DMS53 treated with DMSO at 0.1 percent for 48 hours (cell line): ENCODE results near the gene PRR35.

ENCODE experiments used
- DNase-seq: peaks from one replicate; lab custom pipeline; 2025; ENCODE audit not compliant: unreplicated experiment; lab: John Stamatoyannopoulos, UW

Gene PRR35

GRCh38 chr16:578232-578869 lies 18.2 kb downstream of the PRR35 start:
- no peak for DNase-seq

DNA sequence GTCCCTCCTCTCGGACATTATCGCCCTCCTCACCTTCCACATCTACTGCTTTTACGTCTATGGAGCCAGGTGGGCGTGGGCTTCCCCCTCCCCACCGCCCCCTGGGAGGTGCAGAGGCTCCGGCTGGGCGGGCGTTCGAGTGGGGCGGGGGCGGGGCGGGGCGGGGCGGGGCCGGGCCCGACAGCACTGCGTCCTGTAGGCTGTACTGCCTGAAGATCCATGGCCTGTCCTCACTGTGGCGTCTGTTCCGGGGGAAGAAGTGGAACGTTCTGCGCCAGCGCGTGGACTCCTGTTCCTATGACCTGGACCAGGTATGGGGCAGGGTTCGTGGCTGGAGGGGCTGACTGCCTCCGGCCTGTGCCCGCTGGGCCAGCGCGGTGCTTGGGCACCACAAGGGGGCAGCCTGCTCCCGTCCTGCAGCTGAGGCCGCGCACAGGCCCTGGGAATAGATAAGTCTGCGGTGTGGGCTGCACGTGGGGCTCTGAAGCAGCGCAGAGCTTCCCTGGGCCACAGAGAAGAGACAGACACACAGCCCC lies 18.7 kb downstream of the PRR35 start:
- no peak for DNase-seq

DNA sequence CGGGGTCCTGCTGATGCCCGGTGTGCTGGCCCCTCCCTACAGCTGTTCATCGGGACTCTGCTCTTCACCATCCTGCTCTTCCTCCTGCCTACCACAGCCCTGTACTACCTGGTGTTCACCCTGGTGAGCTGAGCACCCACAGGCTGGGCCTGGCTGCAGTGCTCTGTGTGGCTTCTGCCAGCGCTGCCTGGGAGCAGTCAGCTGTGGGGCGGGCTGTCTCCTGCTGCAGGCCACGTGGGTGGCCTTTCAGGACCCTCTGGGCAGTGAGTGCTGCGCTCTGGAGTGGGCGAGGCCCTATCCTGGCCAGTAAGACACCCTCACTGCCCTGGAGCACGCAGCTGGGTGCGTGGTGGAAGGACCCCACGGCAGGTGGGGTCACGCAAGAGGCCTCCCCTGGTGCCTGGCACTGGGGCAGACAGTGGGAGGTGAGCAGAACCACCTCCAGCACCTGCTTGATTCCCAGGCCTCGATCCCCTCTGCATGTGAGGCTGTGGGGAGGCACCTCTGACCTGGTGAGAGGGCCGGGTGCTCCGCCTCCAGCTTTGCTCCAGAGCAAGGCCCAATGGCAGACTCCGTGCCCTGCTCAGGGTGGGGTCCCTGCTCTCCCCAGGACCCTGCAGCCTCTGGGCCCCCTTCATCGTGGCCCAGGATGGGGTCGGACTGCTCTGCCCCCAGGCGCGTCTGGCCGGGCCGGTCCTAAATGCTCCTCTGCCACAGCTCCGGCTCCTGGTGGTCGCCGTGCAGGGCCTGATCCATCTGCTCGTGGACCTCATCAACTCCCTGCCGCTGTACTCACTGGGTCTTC lies 20.1 kb downstream of the PRR35 start:
- DNase-seq, result no peak

GRCh38 chr16:580946-581498 lies 20.8 kb downstream of the PRR35 start:
- DNase-seq, result no peak

DNA sequence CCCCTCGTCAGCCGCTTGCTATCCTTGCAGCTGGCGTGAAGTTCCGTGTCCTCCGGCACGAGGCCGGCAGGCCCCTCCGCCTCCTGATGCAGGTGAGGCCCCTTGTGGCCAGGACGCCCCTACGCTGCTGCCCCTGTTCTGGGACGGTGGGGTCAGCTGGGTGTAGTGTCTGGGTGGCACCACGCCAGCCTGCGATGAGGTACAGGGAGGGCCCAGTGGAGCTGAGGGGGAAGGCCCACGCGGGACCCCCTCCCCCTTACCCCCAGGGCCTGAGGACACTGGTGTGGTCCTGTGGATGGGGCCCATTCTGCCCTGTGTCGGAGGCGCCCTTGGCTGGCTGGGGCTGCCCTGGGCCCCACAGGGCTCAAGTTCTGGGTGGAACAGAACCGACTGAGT lies 22.0 kb downstream of the PRR35 start:
- DNase-seq, result no peak

- no peak for DNase-seq
Observed at GRCh38 chr16:582614-583331, 22.6 kb downstream of the PRR35 start.

- peak; percentile 43 for DNase-seq
Observed at GRCh38 chr16:583470-583814, 23.2 kb downstream of the PRR35 start.

DNA sequence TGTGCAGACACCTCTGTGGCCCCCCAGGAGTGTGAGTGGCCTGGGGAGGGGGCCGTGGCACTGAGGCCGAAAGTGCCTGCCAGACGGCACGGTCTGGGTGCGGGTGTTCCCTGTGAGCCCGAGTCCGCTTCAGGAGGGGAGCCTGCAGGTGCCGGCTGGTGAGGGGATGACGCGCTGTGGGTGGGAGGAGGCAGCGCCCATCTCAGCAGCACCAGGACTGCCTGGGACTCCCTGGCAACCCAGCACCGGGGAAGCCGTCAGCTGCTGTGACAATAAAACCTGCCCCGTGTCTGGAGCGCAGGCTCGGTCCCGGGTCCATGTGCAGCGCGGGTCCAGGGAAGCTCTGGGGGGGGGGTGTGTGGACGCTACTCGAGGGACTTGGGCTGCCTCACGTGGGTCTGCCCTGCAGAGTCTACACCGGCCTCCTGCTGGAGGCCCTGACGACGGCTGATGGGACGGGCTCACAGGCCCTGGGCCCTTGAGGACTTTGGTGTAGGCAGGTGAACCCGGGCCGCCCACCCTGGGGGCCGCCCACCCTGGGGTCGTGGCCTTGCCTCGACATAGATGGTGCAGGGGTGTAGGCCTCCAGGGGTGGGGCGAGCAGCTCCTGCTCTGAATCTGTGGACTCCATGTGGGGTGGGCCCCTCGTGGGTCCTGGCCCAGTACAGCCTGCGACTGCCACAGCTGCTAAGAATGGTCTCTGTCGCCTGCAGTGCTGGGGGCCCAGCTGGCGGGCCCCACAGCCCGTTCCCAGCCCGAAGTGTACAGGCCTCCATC lies 23.8 kb downstream of the PRR35 start:
- peak; percentile 49 for DNase-seq

DNA sequence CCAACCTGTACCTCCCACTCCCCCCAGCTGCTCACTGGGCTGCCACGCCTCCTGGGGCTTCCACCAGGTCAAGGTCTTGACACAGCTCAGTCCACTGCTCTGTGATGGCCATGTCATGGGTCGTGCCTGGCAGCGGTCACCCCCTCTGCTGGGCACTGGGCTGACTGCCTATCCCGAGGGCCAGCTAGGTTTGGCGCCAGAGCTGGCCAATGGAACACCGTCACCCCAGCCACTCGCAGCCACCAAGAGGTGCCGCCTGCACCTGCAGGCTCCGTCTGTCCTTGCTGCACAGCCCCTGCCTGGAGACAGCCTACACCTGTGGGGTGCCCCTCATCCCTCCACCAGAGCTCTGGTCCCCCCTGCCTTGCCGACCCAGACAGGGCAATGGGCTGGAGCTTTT lies 25.2 kb downstream of the PRR35 start:
- peak; percentile 20 for DNase-seq

DNA sequence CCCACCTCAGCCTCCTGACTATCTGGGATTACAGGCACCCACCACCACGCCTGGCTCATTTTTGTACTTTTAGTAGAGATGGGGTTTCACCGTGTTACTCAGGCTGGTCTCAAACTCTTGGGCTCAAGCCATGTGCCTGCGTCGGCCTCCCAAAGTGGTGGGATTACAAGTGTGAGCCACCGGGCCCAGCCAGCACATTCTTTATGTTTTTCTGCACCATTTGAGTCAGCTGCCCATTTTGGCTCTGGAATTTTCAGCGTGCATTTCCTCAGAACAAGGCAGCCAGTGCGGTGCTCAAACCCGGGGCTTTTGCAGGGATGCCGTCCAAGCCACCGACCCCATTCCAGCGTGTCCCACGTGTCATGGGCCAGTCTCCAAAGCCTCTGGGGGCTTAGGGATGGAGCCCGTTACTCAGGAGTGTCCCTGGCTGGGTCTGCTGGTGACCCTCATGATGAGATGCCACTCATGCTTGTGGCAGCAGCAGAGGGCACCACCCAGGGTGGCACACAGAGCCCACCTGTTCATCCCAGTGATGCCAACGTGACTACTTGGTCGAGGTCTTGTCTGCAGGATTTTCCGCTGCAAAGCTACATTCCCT lies 26.0 kb downstream of the PRR35 start:
- no peak for DNase-seq

DNA sequence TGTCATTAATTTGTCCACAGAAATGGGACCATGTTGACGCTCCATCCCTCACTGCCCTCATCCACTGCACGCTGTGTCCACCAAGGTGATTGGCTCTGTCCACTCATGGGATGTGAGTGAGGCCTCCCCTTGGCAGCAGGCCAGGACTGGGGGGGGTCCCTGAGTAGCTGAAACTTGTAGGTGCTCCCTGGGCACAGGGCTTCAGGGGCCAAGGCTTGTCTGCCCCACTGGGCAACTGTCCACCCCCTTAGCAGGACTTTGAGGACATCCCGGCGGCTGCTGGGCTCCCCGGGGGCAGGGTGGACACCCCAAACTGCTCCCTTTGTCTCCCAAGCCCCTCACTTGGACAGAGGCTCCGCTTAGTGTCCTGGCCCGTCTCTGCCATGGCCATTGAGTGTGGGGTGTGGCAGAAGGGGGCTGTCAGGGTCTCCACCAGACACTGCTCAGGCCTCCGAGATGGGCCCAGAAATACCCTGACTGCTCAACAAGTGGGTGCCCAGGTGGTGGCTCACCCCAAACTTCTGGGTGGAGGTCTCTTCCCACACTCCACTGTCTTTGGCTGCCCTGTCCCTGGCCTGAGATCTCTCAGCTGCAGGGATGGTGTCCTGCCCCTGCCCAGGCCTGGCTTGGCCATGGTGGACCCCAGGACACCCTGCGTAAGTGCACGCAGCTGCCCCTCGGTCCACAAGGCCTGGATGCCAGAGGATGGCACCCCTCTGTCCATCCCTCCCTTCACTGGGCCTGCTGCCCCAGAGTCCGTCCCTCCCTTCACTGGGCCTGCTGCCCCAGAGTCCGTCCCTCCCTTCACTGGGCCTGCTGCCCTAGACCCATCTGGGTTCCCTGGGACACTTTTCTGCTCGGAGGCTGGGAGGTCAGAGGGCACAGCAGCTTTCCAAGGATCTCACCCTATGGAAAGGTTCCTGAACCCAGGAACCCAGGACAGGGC lies 26.7 kb downstream of the PRR35 start:
- DNase-seq, result no peak

GRCh38 chr16:588639-588888 lies 28.4 kb downstream of the PRR35 start:
- DNase-seq, result no peak

GRCh38 chr16:588889-589657 lies 28.9 kb downstream of the PRR35 start:
- peak; percentile 77 for DNase-seq

DNA sequence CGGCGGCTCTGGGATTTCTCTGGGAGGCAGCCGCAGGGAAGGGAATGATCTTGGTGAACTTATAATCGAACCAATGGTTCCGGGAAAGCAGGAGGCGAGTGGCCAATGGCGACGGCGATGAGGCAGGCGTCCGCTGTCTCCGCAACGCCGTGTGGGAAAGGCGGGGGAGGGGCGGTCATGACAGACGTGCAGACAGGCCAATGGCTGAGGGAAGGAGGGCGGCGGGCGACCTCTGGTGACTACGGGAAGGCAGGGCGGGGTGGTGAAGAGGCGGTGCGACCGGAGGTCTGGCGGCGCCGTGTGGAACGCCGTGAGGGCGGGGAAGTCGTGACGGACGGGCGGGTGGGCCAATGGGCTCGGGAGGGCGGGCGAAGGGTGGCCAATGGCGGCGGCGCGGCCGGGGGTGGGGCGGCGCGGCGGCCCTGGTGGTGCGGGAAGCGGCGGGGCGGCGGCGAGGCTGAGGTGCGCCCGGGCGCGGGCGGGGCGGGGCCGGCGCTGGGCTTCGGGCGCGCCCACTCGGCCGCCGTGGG lies 29.5 kb downstream of the PRR35 start, which contains the start of gene RAB40C:
TSS of gene RAB40C (plus strand) at position 409 of the 530 bp plus-strand sequence. CDS start 226 bp downstream, outside the sequence.
- peak; percentile 74 for DNase-seq

DNA sequence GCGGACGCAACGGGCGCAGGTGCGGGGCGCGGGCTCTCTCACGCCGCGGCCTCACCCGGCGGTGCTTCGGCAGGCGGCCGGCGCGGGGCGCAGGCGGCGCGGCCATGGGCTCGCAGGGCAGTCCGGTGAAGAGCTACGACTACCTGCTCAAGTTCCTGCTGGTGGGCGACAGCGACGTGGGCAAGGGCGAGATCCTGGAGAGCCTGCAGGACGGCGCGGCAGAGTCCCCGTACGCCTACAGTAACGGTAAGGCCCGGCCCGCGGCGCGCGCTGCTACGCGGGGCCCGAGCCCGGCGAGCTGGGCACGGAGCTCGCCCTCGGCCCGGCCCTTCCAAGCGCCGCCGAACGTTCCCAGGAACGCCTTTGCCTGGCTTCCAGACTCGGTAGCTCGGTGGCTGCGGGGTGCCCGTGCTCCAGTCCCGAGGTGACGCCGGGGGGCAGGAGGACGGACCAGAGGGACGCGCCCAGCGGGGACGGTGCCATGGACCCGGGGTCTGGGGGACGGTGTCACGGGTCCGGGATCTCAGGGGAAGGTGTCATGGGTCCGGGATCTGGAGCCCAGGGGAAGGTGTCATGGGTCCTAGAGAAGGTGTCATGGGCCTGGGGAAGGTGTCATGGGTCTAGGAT lies 30.1 kb downstream of the PRR35 start:
- DNase-seq, result no peak

- no peak for DNase-seq
Observed at GRCh38 chr16:590815-591200, 30.6 kb downstream of the PRR35 start.

DNA sequence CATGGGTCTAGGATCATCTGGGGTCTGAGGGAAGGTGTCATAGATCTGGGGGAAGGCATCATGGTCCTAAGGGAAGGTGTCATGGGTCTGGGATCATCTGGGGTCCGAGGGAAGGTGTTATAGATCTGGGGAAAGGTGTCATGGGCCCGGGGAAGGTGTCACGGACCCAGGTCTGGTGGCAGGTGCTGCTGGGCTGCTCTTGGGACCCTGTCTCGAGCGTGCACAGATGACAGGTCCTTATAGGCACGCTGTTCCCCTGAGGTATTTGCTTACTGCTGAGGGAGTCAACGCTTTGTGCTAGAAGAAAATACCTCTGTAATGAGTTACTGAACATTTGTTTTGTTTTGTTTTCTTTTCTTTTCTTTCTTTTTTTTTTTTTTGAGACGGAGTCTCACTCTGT lies 31.0 kb downstream of the PRR35 start:
- DNase-seq, result no peak

GRCh38 chr16:591892-592517 lies 31.8 kb downstream of the PRR35 start:
- DNase-seq, result no peak
